ENCODE results near the gene IL17A.
"Not testable (repeated sequence)": the region's sequence is repeated elsewhere in the genome, so short reads cannot be mapped to it uniquely, and the experiment has no call there.

Gene IL17A

DNA sequence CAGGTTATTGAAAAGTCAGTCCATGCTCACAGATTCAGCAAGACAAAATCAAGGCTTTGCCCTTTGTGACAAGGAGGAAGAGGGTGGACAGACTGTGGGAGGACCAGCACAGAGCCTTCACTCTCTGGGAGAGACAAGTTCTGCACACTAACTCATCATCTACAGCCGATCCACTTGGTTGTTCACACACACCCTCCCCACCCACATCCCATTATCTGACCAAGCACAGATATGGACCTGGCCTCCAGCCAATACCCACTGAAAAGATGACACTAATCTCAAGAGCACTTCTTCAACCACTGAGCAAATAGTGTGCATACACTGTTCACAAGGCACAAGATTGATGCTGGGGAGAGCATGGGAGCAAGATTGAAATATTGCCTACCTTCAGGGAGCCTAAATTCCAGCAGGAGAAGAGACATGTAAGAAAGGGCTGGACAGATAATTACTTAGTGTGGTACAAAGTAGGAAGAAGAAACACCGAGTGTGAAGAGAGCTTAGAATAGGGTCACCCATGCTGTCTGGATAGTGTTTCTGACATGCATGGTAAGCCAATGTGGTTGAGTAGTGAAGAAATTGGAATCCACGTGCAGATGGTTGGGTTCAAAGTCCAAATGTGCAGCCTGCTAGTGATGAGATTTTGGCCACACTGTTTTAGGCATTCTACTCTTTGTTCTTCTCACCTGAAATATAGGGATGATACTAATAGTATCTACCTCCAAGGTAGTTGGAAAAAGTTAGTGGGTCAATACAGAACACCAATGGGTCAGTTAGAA, 21.7 kb upstream of the IL17A start:
- DNase-seq (ENCODE audit: low read depth in 2 of 2) = no peak

- no peak for DNase-seq (ENCODE audit: low read depth in 2 of 2)
These were observed 18.9 kb upstream of the IL17A start for GRCh38 chr6:52167267-52167666.

DNA sequence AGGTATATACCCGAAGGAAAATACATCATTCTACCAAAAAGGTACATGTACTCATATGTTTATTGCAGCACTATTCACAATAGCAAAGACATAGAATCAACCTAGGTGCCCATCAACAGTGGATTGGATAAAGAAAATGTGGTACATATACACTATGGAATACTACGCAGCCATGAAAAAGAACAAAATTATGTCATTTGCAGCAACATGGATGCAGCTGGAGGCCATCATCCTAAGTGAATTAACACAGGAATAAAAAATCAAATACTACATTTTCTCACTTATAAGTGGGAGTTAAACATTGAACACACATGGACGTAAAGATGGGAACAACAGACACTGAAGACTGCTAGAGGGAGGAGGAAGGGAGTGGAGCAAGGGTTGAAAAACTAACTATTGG, 17.8 kb upstream of the IL17A start:
- DNase-seq (ENCODE audit: low read depth in 2 of 2) = not testable (repeated sequence)

DNA sequence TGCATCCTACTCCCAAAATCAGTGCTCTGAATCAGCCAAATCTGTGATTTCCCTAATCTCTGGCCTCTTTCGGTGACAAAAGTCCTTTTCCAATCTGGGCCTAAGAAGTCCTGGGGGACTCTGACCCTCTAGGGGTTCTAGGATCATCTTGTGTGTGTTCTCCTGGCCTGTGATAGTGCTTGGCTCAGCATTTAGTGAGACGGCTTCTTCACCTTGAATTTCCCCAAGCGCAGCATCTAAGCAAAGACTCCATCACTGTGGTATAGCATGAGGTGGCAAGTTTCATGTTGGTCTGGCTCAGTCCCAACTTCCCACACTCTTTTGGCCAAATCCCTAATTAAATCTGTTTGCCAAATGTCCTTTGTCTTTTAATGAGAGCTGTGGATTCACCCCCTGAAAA, 12.1 kb upstream of the IL17A start:
- no peak for DNase-seq (ENCODE audit: low read depth in 2 of 2)

DNA sequence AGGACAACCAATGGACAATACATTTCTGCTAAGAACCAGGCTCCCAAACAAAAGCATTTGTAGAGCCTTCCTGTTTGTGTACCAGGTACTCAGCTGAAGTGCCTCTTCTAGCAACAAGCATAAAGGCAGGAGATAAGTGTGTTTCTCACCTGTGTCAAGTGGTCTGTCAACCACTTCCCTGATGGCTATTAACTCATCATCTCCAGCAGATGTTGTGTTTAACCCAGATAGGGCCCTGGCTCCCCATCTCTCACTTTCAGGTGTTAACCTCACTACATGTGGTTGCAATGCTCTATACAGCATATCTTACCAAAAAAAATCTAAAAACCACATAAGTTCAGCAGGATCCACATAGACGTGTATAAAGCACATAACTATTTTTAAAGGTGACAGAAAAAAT, 9.6 kb upstream of the IL17A start:
- no peak for DNase-seq (ENCODE audit: low read depth in 2 of 2)

DNA sequence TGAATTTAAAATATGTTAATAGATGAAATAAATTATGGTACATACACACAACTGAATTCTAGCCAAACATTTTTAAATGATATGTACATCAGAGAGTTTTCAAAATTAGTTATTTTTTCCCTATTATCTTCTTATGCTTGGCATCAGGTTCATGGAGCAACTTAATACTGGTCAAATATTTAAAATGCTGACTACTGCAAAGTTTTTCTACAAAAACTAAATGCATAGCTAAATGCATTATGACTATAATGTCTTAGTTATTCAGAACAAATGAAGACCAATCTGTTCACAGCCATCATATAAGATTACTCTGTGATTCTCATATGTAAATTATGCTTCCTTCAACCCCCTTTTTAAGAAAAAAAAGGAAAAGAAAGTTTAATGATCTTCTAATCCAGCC, 8.2 kb upstream of the IL17A start:
- DNase-seq (ENCODE audit: low read depth in 2 of 2) = no peak

GRCh38 chr6:52180787-52181558, 5.2 kb upstream of the IL17A start:
- DNase-seq (ENCODE audit: low read depth in 2 of 2) = no peak

DNA sequence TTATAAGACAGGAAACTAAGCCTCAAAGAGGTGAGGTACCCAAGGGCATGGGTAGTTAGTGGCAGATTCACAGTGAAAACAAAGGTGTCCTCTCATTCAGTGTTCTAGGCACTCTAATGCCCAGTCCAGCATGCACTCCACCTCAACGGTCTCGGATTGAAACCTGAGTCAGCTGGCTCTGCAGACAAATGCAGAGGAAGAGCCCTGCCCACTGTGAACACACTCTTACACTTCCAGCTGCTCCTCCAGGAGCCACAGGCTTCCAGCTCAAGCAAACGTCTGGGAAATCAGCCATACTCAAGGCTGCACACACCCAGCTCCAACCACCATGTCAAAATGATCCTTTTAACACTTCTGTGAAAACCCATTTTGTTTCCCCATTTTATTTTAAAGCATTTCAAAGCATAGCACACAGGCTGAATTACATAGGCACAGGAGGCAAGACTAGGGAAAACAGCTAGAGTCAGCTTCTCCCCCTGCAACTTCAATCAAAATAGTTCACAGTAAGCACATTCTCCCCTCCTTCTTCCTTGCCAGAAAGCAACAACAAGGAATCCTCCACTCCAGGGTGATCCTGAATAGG, 3.0 kb upstream of the IL17A start:
- DNase-seq (ENCODE audit: low read depth in 2 of 2) = no peak

- DNase-seq (ENCODE audit: low read depth in 2 of 2) = no peak
These were observed 305 bp downstream of the IL17A start for GRCh38 chr6:52186480-52186879.

DNA sequence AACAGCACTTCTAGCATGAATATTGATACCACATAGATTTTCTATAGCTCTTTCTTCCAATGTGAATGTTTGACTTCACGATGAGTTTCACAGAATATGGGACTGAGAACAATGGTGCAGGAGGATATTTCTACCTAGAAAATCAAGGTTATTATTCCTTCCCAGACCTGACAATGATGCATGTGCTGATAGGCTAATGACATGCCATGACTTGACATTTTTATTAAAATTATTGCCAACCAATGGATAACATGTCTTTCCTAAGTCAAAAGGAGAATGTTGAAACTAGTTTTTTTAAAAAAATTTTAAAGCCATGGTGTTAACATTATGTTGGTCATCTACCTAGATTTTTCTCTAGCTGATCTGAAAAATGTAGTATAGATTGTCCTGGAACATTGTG, 923 bp downstream of the IL17A start:
- DNase-seq (ENCODE audit: low read depth in 2 of 2) = no peak

- DNase-seq (ENCODE audit: low read depth in 2 of 2) = no peak
These were observed 3.8 kb downstream of the IL17A start for GRCh38 chr6:52189974-52190373.

DNA sequence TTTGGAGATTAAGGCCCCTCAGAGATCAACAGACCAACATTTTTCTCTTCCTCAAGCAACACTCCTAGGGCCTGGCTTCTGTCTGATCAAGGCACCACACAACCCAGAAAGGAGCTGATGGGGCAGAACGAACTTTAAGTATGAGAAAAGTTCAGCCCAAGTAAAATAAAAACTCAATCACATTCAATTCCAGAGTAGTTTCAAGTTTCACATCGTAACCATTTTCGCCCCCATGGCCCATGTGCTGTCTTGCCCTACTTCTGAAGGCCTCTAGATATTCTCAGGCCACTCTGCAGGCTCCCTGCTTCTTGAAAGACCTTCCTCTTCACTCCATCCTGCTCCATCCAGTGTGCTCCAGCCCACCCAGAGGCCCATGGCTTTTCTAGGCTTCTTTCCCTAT, 4.2 kb downstream of the IL17A start:
- DNase-seq (ENCODE audit: low read depth in 2 of 2) = no peak

DNA sequence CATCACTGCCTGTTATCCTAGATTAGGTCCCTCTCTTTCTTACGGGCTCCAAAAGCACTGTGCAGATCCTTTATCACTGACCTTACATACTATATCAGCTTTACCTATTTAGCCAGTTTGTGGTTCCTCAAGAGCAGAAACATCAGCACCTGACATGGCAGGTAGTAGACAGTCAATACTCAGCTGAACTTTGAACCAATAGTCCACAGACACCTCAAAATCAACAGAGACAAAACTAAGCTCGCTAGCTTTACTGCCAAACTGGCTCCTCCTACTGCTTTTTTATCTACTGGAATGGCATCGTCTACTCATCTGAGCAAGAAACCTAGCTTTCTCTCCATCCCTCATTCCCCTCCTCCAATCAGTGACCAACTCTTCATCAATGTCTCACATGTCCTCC, 5.6 kb downstream of the IL17A start:
- DNase-seq (ENCODE audit: low read depth in 2 of 2) = no peak

GRCh38 chr6:52195886-52196285, 9.7 kb downstream of the IL17A start:
- no peak for DNase-seq (ENCODE audit: low read depth in 2 of 2)

GRCh38 chr6:52200088-52200487, 13.9 kb downstream of the IL17A start:
- not testable (repeated sequence) for DNase-seq (ENCODE audit: low read depth in 2 of 2)

DNA sequence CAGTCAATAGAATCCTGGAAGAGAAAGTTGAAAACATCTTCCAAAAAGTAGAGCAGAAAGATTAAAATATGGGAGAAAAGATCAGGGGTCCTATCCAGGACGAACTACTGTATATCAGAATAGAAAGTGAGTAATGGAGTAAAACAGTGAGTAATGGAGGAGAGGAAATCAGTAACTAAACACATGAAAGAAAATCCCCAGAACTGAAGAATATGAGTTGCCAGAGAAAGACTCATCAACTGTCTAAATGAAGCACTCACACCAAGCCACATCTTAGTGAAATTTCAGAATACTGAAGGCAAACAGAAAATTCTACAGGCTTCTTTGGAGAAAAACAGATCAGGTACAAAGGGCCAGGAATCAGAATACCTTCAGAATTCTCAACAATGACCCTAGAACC, 14.9 kb downstream of the IL17A start:
- DNase-seq (ENCODE audit: low read depth in 2 of 2) = no peak

DNA sequence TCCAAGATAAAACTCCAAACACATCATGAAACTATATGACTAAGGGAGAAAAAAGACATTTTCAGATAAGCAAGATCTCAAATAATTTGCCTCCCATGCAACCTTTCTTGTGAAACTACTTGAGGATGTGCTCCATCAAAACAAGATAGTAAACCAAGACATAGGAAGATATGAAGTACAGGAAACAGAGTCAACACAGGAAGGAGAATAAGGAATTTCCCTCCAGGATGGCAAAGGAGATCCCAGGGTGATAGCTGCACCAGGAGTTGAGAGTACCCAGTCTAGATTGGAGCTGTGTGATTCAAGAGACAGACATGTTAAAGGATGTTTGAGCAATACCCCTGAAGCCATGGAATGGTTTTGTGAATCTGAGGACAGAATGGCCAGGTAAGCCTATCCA, 15.3 kb downstream of the IL17A start:
- no peak for DNase-seq (ENCODE audit: low read depth in 2 of 2)

DNA sequence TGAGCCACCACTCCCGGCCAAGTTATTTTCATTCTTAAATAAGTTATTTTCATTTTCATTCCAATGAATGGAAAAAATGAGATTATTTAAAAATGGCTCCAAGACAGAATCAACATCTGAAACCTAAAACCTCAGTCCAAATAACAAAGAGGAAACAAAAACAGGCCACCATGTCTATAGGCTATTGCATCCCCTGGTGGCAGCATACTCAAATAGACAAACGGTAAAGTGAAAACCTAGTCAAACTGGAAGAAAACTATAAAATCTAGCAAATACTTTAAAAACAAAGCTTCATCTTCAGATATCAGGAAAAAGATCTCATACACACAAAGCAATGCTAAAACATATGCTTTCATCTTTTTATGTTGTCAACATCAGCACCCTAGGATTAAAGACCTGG, 20.9 kb downstream of the IL17A start:
- DNase-seq (ENCODE audit: low read depth in 2 of 2) = no peak

GRCh38 chr6:52208612-52209011, 22.4 kb downstream of the IL17A start:
- no peak for DNase-seq (ENCODE audit: low read depth in 2 of 2)

DNA sequence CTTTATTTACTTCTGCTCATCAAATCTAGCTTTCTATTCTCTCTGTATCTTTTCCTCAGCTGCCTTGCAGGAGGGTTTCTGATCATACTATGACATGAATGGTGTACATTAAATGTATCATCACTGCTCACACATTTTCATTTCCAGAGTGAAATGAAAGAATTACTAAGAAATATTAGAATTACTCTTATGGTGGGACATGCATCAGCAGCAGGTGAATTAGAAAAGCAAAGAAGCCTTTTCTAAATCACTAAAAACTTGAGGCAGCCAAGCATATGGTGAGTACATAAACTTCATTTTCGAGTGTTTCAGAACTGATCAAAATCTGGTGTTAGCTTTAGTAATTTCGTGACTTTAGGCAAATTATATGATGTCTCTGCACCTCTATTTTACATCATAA, 23.6 kb downstream of the IL17A start:
- no peak for DNase-seq (ENCODE audit: low read depth in 2 of 2)

DNA sequence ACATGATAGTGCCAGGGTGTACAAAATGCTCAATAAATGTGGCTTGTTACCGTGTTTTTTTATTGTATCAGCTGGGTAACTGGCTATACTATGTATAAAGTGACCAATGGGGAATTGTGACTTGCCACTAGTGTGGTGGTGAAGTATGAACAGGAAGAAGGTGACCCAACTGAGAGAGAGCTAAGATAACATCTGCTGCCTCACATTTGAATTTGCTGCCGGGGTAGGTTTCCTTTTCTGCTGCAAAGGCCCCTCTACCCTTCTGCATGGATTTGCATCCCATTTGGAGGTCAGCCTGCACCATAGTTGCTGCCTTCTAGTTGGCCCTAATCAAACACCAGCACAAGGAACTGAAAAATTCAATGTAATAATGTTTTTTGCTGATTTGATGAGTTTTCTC, 24.1 kb downstream of the IL17A start:
- DNase-seq (ENCODE audit: low read depth in 2 of 2) = no peak

DNA sequence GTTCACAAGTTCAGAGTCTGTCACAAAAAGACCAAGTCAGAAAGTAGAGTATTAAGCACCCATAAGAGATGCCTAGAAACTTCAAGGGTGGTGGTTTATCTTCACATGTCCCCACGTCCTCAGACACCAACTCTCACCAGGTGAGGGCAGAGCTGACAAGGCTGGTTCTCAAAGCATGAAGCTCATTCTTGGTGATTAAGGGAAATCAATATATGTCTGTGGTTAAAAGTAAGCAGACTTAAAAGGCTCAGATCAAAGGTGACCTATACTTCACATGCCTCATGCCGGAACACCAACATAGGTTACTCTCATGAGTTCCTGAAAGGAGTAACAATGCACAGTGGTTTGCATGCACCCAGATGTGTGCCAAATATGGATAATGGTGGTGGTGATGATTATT, 27.0 kb downstream of the IL17A start:
- DNase-seq (ENCODE audit: low read depth in 2 of 2) = no peak

GRCh38 chr6:52215787-52216186, 29.6 kb downstream of the IL17A start:
- no peak for DNase-seq (ENCODE audit: low read depth in 2 of 2)

Measured in activated CD8-positive, alpha-beta memory T cell treated with anti-CD3 and anti-CD28 coated beads for 4 hours (primary cell).